Measurements from ENCODE around the gene NKD2. TPM values are rescaled to one million over a fixed set of nuclear protein-coding genes. Genes with fewer than 3 reads are reported as not detected.

The NKD2 gene
- total RNA-seq, 1 experiment from 2014 or later = 12.3 TPM

- peaks cover 22% of the 10 kb centered on the region for H3K36me3 ChIP-seq (ENCODE audit: control insufficient read depth, insufficient read depth, low read length)
- in situ Hi-C loops (cut with HindIII; ENCODE audit: low pct_unique_long_range_greater_than_20kb, low sequenced_read_pairs) (no loop called here), intact Hi-C loops (cut with micrococcal nuclease; ENCODE audit: unreplicated experiment) (no loop called here)
- H3K4me3 ChIP-seq (ENCODE audit: low read depth in 2 of 2, low read length in 2 of 2) = no peak overlapping the region
- H3K27ac ChIP-seq (ENCODE audit: low read length) = no peak overlapping the region
- TF ChIP-seq SIN3A (IDR thresholded peaks at IDR 0.05; ENCODE audit: borderline replicate concordance, insufficient read depth, low read depth, low read length) (no peak), REST (IDR thresholded peaks at IDR 0.05; ENCODE audit: insufficient read depth in 1 of 2, low read depth in 2 of 2, low read length in 1 of 2) (no peak), TCF7L2 (IDR thresholded peaks at IDR 0.05; ENCODE audit: low read depth, low read length) (no peak), CTCF (IDR thresholded peaks at IDR 0.05) (no peak), POLR2AphosphoS5 (IDR thresholded peaks at IDR 0.05; ENCODE audit: low read depth, low read length) (no peak)
- BruUV-seq (replicated peaks) = no TSS peak
- DNase-seq (ENCODE audit: low read depth, low spot score) = no peak
- ChIA-PET POLR2A (interaction anchor here (0.7 kb wide), 1 partner anchor 84 kb away, joined by 5 read pairs; no protein-coding TSS in a partner anchor), CTCF (no interaction called here)
- ATAC-seq = no peak
- H3K4me1 ChIP-seq (ENCODE audit: control insufficient read depth, insufficient read depth, low read length) = no peaks in the 10 kb centered on the region; the same call in 1 of the 2 replicates
- H3K9me3 ChIP-seq (ENCODE audit: control insufficient read depth, insufficient read depth, low read depth, low read length) = no peaks in the 10 kb centered on the region
- no peaks in the 10 kb centered on the region for H3K27me3 ChIP-seq (ENCODE audit: control insufficient read depth, insufficient read depth, low read length)
Observed at GRCh38 chr5:1056611-1057484, 48.2 kb downstream of the NKD2 start.

- ATAC-seq (no peak), DNase-seq (ENCODE audit: low read depth, low spot score) (no peak)
- no peak for TF ChIP-seq POLR2AphosphoS5 (IDR thresholded peaks at IDR 0.05; ENCODE audit: low read depth, low read length)
- POLR2A ChIA-PET = interaction anchor here (0.7 kb wide), 1 partner anchor 83 kb away, joined by 5 read pairs; no protein-coding TSS in a partner anchor
- CTCF ChIA-PET = no interaction called here
- in situ Hi-C loops (cut with HindIII; ENCODE audit: low pct_unique_long_range_greater_than_20kb, low sequenced_read_pairs) = no loop called here
- Histone ChIP-seq H3K4me3 (ENCODE audit: low read depth in 2 of 2, low read length in 2 of 2) (no peak overlapping the region), H3K27me3 (ENCODE audit: control insufficient read depth, insufficient read depth, low read length) (no peaks in the 10 kb centered on the region), H3K27ac (ENCODE audit: low read length) (no peak overlapping the region), H3K4me1 (ENCODE audit: control insufficient read depth, insufficient read depth, low read length) (no peaks in the 10 kb centered on the region; the same call in 1 of the 2 replicates), H3K36me3 (ENCODE audit: control insufficient read depth, insufficient read depth, low read length) (peaks cover 17% of the 10 kb centered on the region), H3K9me3 (ENCODE audit: control insufficient read depth, insufficient read depth, low read depth, low read length) (no peaks in the 10 kb centered on the region)
- intact Hi-C loops (cut with micrococcal nuclease; ENCODE audit: unreplicated experiment) = no loop called here
- no TSS peak for BruUV-seq (replicated peaks)
Observed at GRCh38 chr5:1057485-1058082, 49.0 kb downstream of the NKD2 start.

All from Panc1 (cell line).